GM12874 (cell line): ENCODE measurements around the gene GJA9.

Experiments used
- CTCF ChIP-seq: IDR thresholded peaks from 2 replicates; pipeline ENCODE4 v1.5.1; 2011; ENCODE audit warnings: low read depth, mild to moderate bottlenecking, control low read depth, low read length, moderate library complexity; ENCODE audit not compliant: insufficient read depth

GJA9 gene

GRCh38 chr1:38881487-38881886 is at the start of gene GJA9:
Gene GJA9, minus strand, starts transcription at chr1:38881587. Its CDS starts 5,489 bp downstream, at chr1:38876098.
- TF ChIP-seq CTCF, result no peak

- no peak for TF ChIP-seq CTCF
Measured at GRCh38 chr1:38929476-38929875, 48.1 kb upstream of the GJA9 start.

- TF ChIP-seq CTCF, result no peak
Measured at GRCh38 chr1:38929054-38929453, 47.7 kb upstream of the GJA9 start.

- TF ChIP-seq CTCF, result no peak
Measured at GRCh38 chr1:38926091-38926490, 44.7 kb upstream of the GJA9 start.

GRCh38 chr1:38925391-38925790 is 44.0 kb upstream of the GJA9 start:
- no peak for TF ChIP-seq CTCF

GRCh38 chr1:38923607-38924006 is 42.2 kb upstream of the GJA9 start:
- no peak for TF ChIP-seq CTCF

GRCh38 chr1:38919130-38919529 is 37.7 kb upstream of the GJA9 start:
- no peak for TF ChIP-seq CTCF

- TF ChIP-seq CTCF, result no peak
Measured at GRCh38 chr1:38918568-38918967, 37.2 kb upstream of the GJA9 start.
